Vagina (tissue), 2 donors: ENCODE data around the gene FMNL2.

Source experiments
- POLR2A ChIP-seq, 2 donors: fragments of 450-650 bp; IDR thresholded peaks; one replicate each; pipeline ENCODE4 v1.6.1; 2017; ENCODE audit warnings: antibody characterized with exemption in 2 of 2, mild to moderate bottlenecking in 2 of 2, moderate library complexity in 2 of 2
- TF ChIP-seq, protein P1 (sequence below), 3 experiments: fragments of 450-650 bp in 2 of 3; fragments of 200-600 bp in 1 of 3; sonication (generic) in 1 of 3; IDR thresholded peaks; one replicate each; pipeline ENCODE4 v1.5.1; 2017 to 2019; ENCODE audit warnings: antibody characterized with exemption in 3 of 3, mild to moderate bottlenecking in 2 of 3, moderate library complexity in 2 of 3

DNA sequence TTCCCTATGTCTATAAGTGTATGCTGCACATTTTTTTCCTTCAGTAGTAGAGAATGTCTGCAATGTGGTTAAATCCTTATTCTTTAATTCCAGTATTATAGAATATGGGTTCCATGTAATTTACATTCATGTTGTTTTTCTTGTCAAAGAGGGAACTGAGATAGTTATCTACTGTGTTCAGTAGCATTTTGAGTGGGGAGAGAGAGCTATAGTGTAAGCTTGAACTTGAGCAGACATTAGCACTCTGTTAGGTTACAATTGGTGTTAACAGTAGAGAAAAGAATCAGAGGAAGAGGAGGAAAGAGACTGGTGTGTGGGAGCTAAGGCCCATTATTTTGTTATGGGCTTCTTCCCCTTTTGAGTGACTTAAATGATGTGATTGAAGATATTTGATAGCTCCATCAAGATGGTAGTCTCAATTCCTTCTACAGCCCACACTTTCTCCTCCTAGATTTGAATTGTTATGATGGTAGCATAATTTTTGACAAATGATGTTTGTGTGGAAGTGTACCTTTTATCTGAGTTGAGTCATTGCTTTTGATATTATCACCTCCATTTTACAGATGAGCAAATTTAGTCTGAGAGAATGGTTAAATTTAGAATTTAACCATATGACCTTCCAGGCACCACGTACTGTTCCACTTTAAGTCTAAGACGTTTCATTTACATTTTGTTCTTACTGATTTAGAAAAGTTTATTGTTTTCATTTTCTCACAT is 71.3 kb downstream of the FMNL2 start:
- TF ChIP-seq, protein P1, sequence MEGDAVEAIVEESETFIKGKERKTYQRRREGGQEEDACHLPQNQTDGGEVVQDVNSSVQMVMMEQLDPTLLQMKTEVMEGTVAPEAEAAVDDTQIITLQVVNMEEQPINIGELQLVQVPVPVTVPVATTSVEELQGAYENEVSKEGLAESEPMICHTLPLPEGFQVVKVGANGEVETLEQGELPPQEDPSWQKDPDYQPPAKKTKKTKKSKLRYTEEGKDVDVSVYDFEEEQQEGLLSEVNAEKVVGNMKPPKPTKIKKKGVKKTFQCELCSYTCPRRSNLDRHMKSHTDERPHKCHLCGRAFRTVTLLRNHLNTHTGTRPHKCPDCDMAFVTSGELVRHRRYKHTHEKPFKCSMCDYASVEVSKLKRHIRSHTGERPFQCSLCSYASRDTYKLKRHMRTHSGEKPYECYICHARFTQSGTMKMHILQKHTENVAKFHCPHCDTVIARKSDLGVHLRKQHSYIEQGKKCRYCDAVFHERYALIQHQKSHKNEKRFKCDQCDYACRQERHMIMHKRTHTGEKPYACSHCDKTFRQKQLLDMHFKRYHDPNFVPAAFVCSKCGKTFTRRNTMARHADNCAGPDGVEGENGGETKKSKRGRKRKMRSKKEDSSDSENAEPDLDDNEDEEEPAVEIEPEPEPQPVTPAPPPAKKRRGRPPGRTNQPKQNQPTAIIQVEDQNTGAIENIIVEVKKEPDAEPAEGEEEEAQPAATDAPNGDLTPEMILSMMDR (IDR thresholded peaks at IDR 0.05) = no peak
- no peak for TF ChIP-seq POLR2A (IDR thresholded peaks at IDR 0.05)
